GM21526 (cell line): Measurements from ENCODE around the gene SLC25A21.

Source experiments
- ATAC-seq: cut with Tn5 transposase; IDR thresholded peaks from one replicate; pipeline ENCODE4 v1.9.1; 2021; ENCODE audit warnings: moderate library complexity; ENCODE audit not compliant: unreplicated experiment, low FRiP score

Gene SLC25A21

GRCh38 chr14:36805131-36805559, 367.3 kb downstream of the SLC25A21 start:
- no peak for ATAC-seq

DNA sequence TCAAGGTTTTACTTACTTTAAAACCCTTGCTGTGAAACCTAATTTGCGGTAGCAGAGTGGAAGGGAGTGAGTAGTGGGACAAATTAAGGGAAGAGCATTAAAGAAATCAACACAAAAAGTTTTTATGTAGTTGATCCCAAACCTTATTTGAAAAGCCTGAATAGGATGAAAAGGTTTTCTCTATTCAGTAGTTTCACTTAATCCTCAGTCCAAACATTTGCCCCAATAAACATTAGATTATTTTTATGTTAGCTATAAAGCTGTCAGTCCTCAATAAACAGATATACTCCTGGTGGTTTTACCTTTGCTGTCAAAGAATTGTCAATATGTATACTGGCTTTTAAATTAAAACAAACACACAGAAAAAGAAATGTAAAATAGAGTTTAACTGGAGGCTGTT, 374.8 kb downstream of the SLC25A21 start:
- ATAC-seq: no peak

DNA sequence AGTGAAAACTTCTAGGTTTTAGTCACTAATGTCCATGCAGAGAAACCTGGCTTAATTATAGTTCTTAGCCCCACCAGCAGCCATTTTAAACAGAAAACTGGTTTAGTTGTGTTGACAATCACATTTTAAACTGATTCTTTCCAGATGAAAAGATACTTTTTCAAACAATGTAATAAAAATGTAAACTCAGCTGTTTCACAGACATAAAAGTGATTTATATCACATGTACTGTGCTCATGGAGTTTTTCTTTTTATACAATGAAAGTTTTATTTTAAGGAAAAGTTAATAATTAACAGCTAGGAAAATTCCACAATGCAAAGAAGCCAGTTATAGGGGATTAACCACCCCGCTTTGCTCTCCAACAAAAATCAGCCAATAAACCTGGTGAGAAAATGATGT, 381.0 kb downstream of the SLC25A21 start:
- no peak for ATAC-seq

DNA sequence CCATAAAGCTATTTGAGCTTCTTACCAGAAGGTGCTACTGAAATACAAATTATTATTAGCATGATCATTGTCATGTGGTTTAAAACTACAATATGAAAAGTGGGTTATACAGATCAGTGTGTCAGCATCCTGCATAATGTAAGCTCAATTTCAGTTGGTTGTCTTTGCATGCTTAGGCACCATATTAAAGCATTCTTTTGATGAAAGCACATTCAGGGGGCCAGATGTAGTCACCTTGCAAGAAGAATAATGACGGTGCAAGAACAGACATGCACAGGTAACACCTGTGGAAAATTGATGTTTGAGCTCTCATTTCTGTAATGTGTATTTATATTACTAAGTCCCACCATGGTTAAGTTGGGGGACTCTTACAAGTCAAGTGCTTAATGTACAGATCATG, 386.9 kb downstream of the SLC25A21 start:
- ATAC-seq: no peak

GRCh38 chr14:36784541-36784940, 387.9 kb downstream of the SLC25A21 start:
- no peak for ATAC-seq

- no peak for ATAC-seq
Measured at GRCh38 chr14:36781897-36782296, 390.5 kb downstream of the SLC25A21 start.

DNA sequence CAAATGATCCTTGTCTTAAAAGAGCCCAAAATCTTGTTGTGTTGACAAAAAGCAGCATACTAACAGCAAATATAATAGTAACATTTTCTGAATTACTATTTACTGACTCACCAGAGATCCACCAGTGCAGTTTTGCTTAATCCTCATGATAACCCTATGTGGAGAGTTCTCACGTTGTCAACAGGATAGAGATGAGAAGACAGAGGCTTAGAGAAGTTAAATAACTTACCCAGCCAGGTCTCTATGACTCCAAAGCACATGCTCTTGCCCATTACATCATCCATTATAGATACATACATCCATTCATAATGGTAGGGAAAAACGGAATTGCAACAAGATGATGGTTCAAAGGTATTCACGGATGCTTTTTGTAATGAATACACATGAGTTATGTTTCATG, 398.8 kb downstream of the SLC25A21 start:
- ATAC-seq: no peak

- ATAC-seq: no peak
Measured at GRCh38 chr14:36773136-36773540, 399.3 kb downstream of the SLC25A21 start.

DNA sequence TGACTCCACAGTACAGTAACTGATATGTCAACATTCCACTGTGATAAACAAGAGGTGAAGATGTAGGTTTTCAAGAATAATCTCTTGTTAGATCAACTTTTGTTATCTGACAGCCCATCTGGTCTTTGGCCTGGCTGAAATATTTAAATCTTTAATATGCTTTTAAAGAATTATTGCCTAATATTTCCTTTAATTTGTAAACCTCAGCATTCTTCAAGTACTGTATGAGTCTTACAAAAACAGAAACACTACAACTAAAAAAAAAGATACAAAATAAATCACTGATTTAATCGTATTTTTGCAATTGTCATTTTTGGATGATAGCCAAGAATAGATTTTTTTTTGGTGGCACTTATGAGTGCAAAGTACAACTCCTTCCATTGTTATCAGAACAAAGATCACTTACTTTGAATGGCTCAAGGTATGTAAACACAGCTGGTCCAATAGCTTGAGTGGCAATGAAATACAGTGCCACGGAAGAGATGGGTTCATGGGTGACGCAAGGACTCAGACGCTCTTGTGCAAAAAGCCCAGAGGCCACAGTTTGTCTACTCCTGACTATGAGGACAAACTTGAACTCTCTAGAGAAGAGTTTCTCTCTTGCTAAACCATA, 401.3 kb downstream of the SLC25A21 start:
- ATAC-seq: no peak

- ATAC-seq: no peak
Measured at GRCh38 chr14:36768638-36769337, 403.6 kb downstream of the SLC25A21 start.

- no peak for ATAC-seq
Measured at GRCh38 chr14:36767603-36768281, 404.7 kb downstream of the SLC25A21 start.

- no peak for ATAC-seq
Measured at GRCh38 chr14:36766974-36767373, 405.4 kb downstream of the SLC25A21 start.

DNA sequence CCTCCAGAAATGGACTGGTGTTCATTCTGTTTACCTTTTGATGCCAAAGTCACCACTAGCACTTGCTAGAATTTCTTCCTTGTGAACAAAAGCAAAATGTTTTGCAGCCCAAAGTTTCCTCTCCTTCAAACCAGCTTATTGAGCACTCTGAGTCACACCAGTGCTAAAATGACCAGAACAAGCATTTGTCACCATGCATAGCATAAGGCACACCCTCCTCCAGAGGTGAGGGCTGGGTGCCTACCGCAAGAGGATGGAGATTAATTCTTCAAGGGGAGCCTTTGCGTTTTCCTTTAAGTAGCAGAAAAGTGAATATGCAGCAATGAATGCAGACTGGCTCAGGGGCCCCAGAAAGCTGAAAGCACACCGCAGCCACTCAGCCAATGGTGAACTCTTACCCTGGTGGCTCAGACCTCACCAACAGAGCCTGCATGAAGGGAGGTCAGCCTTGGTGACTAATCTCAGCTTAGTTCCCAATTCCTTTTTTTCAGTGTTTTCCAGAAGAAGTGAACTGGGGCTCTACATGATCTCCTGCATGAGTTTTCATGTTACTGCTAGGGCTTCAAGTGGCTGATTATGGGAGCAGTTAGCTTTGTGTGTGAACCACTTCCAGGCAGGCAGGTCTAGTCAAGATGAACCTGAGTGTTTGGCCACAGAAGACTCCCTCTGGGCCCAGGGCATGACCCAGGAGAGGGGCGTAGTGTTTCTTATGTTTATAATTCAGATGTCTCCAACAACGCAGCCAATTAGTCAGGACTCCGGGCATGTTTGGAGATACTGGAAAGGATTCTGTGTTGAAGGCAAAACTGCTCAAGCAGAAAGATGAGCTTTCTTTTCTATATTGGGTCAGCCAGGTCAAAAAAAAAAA, 414.4 kb downstream of the SLC25A21 start:
- no peak for ATAC-seq

GRCh38 chr14:36756226-36756625, 416.2 kb downstream of the SLC25A21 start:
- ATAC-seq: no peak

GRCh38 chr14:36755756-36756155, 416.6 kb downstream of the SLC25A21 start:
- ATAC-seq: no peak

GRCh38 chr14:36751920-36752319, 420.5 kb downstream of the SLC25A21 start:
- ATAC-seq: no peak

GRCh38 chr14:36751106-36751505, 421.3 kb downstream of the SLC25A21 start:
- no peak for ATAC-seq

DNA sequence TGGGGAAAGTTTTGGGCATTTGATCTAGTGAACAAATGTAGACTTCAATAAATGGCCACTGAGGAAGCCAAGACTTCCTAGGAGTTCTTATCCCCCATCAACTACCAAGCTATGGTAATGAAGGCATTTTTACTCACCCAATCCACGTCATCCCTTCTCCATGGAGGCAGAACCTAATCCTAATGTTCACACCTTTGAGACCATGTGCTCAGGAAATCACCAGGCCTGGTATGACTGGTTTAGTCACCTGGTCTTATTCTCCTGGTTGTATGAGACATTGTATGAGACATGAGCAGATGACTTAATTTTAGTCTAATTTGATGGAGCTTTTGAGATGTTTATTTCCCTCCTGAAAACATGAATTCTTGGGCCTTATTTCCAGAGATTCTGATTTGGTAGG, 422.2 kb downstream of the SLC25A21 start:
- ATAC-seq: no peak

DNA sequence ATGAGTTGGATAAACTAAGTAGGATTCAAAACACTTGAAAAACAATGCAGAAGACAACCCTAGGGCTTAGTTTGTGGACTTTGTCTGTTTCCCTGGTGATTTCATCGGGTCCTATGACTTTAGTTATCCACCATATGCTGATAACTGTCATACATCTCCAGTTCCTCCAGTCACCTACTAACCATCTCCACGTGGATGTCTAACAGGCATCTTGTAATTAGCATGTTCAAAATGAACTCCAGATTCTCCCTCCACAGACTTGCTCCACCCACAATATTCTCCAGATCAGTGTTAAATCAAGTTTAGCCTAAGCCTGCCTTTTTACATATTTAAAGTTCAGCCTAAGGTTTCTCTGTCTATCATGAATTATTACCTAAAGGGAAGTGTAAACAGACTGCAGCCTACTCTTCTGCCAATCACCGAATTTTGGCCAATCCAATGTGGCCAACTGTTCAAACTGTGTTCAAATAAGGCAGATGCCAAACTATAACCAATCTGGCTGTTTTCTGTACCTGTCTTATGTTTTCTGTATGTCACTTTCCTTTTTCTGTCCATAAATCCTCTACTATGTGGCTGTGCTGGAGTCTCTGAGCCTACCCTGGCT, 423.7 kb downstream of the SLC25A21 start:
- no peak for ATAC-seq

- no peak for ATAC-seq
Measured at GRCh38 chr14:36747411-36748184, 424.8 kb downstream of the SLC25A21 start.
